Stimulated activated CD4-positive, alpha-beta T cell treated with anti-CD3 and anti-CD28 coated beads, Interleukin-1b, Interleukin-23, amount 100 ng/mL, for 1 hour (primary cell): ENCODE measurements around the gene TOP2B.
A peak's percentile ranks its signal among the peaks of the same experiment; 100 is the strongest.

Source experiments
- DNase-seq, 2 donors: peaks; one replicate each; pipeline ENCODE4 v3.0.0-alpha.2; 2020; ENCODE audit warnings: low read depth in 2 of 2

Gene TOP2B, protein sequence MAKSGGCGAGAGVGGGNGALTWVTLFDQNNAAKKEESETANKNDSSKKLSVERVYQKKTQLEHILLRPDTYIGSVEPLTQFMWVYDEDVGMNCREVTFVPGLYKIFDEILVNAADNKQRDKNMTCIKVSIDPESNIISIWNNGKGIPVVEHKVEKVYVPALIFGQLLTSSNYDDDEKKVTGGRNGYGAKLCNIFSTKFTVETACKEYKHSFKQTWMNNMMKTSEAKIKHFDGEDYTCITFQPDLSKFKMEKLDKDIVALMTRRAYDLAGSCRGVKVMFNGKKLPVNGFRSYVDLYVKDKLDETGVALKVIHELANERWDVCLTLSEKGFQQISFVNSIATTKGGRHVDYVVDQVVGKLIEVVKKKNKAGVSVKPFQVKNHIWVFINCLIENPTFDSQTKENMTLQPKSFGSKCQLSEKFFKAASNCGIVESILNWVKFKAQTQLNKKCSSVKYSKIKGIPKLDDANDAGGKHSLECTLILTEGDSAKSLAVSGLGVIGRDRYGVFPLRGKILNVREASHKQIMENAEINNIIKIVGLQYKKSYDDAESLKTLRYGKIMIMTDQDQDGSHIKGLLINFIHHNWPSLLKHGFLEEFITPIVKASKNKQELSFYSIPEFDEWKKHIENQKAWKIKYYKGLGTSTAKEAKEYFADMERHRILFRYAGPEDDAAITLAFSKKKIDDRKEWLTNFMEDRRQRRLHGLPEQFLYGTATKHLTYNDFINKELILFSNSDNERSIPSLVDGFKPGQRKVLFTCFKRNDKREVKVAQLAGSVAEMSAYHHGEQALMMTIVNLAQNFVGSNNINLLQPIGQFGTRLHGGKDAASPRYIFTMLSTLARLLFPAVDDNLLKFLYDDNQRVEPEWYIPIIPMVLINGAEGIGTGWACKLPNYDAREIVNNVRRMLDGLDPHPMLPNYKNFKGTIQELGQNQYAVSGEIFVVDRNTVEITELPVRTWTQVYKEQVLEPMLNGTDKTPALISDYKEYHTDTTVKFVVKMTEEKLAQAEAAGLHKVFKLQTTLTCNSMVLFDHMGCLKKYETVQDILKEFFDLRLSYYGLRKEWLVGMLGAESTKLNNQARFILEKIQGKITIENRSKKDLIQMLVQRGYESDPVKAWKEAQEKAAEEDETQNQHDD (N-terminal part only)

DNA sequence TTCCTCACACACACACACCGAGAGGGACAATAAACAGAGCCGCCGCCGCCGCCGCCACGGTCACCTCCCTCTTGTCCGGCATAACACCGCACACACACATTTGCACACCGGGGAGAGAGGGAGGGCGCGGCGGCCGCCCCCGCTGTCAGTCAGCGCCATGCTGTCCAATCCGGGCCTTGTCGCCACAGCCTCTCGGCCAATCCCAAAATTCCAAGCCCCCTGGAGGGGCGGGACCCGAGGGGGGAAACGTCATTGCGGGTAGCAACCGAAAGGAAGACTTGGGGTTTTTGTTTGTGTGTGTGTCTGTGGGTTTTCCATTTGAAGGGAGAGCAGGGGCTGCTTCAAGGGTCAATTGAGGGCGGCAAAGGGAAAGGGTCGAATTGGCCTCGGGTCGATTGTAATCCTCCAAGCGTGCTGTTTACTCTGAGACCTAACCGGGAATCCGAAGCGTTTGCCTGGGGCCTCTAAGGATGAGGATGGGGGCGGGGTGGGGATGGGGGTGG lies at the start of gene TOP2B:
Gene TOP2B (minus strand): TSS at position 96 of the 503 bp plus-strand sequence. CDS start 610 bp downstream, outside the sequence.
- DNase-seq = peak; percentile 77 to 84

GRCh38 chr3:25713341-25713985 lies 48.8 kb upstream of the TOP2B start:
- no peak for DNase-seq

GRCh38 chr3:25711090-25711489 lies 46.4 kb upstream of the TOP2B start:
- DNase-seq = no peak

DNA sequence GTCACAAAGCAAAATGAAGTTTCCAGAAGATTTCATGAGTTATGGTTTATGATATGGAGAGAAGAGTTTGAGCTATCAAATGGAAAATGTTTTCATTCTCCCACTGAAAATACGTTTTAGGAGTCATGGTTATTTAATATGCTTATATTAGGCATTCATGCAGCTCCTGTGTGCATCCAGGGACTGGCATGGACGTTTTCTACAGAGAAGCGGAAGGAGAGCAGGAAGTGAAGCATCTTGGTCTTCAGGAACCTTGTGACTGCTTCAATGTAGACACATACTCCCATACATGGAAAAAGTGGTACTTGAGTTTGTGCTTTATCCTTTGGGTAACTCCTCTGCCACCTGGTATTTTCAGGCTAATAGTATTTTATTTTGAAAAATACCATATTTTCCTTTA lies 43.3 kb upstream of the TOP2B start:
- no peak for DNase-seq

GRCh38 chr3:25707268-25707926 lies 42.7 kb upstream of the TOP2B start:
- no peak for DNase-seq

- no peak for DNase-seq
Observed at GRCh38 chr3:25706213-25706612, 41.5 kb upstream of the TOP2B start.

GRCh38 chr3:25697553-25697952 lies 32.8 kb upstream of the TOP2B start:
- no peak for DNase-seq

DNA sequence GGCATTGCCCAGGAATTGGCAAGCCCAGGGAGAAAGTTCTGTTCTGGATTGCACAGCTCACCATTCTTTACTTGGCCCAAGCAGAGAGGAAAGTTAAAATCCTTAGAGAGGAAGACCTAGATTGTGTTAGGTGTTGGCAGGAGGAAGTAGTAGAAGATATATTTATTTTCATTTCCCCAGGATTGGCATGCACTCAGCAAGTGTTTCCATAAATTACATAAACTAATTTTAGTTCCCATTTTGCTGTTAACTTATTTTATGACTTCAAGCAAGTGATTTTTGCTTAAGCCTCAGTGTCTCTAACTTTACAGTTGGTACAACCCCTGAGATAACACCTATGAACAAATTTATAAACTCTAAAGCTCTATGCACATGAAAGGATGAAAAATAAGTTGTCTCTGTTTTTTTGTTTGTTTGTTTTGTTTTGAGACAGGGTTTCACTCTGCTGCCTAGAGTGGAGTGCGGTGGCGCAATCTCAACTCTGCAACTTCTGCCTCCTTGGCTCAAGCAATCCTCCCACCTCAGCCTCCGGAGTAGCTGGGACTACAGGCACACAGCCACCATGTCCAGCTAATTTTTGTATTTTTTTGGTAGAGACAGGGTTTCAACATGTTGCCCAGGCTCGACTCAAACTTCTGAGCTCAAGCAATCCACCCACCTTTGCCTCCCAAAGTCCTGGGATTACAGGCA lies 31.2 kb upstream of the TOP2B start:
- DNase-seq = no peak

GRCh38 chr3:25693238-25693637 lies 28.5 kb upstream of the TOP2B start:
- no peak for DNase-seq

GRCh38 chr3:25692341-25692740 lies 27.6 kb upstream of the TOP2B start:
- no peak for DNase-seq

- no peak for DNase-seq
Observed at GRCh38 chr3:25690768-25691533, 26.2 kb upstream of the TOP2B start.

GRCh38 chr3:25689226-25689625 lies 24.5 kb upstream of the TOP2B start:
- no peak for DNase-seq

DNA sequence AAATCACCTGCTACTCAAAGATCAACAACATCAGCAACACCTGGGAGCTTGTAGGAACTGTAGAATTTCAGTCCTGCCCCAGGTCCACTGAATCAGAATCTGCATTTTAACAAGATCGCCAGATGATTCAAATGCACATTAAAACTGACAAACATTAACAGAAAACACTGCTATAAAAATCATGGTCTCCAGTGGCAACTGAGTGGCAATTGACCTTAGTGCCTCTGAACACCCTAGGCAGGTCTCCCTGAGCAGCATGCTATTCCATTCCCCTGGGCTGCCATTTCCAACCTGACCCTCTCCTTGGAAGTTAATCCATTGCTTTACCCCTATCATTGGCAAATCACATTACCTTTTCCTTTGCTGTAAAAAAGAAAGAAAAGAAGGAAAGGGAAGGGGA lies 23.0 kb upstream of the TOP2B start:
- DNase-seq = no peak

DNA sequence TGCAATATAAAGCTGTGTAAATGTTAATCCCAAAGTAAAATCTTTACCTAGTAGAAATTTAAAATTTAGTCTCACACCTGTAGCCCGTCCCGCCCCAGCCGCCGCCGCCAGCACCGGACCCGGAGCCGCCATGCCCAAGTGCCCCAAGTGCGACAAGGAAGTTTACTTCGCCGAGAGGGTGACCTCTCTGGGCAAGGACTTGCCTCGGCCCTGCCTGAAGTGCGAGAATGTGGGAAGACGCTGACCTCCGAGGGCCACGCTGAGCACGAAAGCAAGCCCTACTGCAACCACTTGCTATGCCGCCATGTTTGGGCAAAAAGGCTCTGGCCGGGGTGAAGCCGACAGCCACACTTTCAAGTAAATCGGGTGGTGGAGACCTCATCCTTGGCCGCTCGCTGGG lies 22.1 kb upstream of the TOP2B start:
- DNase-seq = no peak

DNA sequence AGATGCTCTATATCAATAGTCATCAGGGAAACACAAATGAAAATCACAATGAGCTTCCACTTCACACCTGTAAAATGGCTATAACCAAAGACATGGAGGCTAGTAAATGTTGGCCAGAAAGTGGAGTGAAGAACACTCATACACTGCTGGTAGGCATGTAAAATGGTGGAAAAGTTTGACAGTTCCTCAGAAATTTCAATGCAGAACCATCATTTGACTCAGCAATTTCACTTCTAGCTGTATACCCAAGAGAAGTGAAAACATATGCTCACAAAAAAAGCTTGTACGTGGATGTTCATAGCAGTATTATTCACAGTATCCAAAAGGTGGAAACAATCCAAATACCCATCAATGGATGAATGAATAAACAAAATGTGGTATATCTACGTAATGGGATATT lies 19.2 kb upstream of the TOP2B start:
- no peak for DNase-seq

DNA sequence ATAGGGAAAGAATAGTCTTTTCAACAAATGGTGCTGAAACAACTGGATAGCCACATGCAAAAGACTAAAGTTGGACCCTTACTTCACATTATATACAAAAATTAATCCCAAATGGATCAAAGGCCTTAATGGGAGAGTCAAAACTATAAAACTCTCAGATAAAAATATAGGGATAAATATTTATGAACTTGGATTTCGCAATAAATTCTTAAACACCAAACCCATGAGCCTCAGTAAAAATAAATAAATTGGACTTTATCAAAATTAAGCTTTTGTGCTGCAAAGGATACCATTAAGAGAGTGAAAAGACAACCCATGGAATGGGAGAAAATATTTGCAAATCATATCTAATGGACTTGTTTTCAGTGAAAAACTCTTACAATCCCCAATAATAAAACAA lies 18.7 kb upstream of the TOP2B start:
- DNase-seq = no peak

DNA sequence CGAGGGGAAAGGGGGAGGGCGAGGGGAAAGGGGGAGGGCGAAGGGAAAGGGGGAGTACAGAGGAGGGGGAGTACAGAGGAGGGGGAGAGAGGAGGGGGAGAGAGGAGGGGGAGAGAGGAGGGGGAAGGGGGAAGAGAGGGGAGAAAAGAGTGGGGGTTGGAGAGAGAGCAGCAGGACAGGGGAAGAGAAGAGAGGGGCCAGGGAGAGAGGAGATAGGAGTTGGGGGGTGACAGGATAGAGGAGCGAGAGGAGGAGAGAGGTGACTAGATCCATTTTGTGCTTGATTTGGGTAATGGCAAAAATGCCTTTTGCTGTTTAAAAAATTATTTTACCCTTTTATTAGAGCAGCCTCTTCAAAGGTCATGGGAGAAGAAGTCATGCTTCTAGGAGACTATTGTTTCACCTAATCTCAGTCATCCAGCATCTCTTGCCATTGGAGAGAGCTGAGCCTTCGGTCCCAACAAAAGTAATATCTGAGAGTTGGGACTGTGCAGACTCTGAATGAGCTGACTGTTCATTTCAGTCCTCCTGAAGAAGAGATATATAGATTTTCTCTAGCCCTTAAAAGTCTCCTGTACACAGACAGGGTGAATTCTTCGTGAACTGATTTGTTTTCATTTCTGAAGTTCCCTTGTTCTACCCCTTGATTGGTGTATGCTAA lies 15.1 kb upstream of the TOP2B start:
- DNase-seq = no peak

GRCh38 chr3:25679166-25679565 lies 14.5 kb upstream of the TOP2B start:
- DNase-seq = no peak

GRCh38 chr3:25678581-25678980 lies 13.9 kb upstream of the TOP2B start:
- DNase-seq = no peak
